ENCODE data around the gene ZNF839. TPM values are rescaled to one million over a fixed set of nuclear protein-coding genes. Genes with fewer than 3 reads are reported as not detected.
A peak's percentile ranks its signal among the peaks of the same experiment; 100 is the strongest.

ZNF839 gene
- total and polyA plus RNA-seq, 2 of the 4 experiments (the other 2 are of a cell fraction): 5.7 to 10.7 TPM

DNA sequence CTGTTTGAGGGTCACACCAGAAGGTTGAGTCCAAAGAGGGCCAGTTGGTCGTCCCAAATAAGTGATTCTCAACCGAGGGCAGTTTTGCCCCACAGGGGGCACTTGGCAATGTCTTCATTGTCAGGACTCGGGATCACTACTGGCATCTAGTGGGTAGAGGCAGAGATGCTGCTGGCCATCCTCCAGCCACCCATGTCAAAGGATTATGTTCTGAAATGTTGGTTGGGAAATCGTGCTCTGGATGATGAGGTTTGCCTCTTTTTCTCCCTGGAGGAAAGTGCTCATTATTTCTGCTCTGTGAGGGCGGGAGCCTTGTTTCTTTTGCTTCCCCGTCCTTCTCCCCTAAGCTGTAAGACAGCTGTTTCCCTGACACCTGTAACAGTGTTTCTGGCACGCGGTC lies 3.6 kb downstream of the ZNF839 start:
- WGBS, 2 experiments (ENCODE audit: extremely low coverage in 2 of 2, insufficient read length in 1 of 2): no CpG with 5 or more reads among the region's 8 CpGs

More for the DNA sequence above, 3.6 kb downstream of the ZNF839 start:
- Histone ChIP-seq H3K23ac (ENCODE audit: low read depth, low read length) (no peak overlapping the region), H3K4me1 (ENCODE audit: control insufficient read depth, insufficient read depth, low read length) (peaks cover 10% of the 10 kb centered on the region), H2BK15ac (ENCODE audit: low read depth, low read length) (no peak overlapping the region), H2BK20ac (ENCODE audit: low read depth, low read length) (no peak overlapping the region), H3K27ac (ENCODE audit: insufficient read depth, low read length) (no peak overlapping the region), H3K18ac (ENCODE audit: low read depth, low read length) (no peak overlapping the region), H2BK120ac (ENCODE audit: low read depth, low read length) (no peak overlapping the region), H3K4ac (ENCODE audit: low read depth, low read length) (no peak overlapping the region), H2BK5ac (ENCODE audit: low read depth, low read length, poor library complexity, severe bottlenecking) (no peak overlapping the region), H3K36me3 (ENCODE audit: control insufficient read depth, insufficient read depth, low read length) (peaks cover 5% of the 10 kb centered on the region; the same call in 1 of the 2 replicates), H3K27me3 (ENCODE audit: control insufficient read depth, insufficient read depth, low read length) (no peaks in the 10 kb centered on the region), H4K8ac (ENCODE audit: low read depth in 2 of 2, low read length in 2 of 2) (no peak overlapping the region), H4K20me1 (ENCODE audit: insufficient read depth, low read length) (no peaks in the 10 kb centered on the region), H3K9ac (ENCODE audit: low read depth, low read length) (no peak overlapping the region), H3K4me3 (ENCODE audit: insufficient read depth, low read depth, low read length) (no peak overlapping the region), H2AK9ac (replicated peaks; ENCODE audit: low read depth, low read length, poor library complexity) (no peak overlapping the region), H3K79me1 (ENCODE audit: low read depth in 1 of 2, low read length in 2 of 2) (peaks cover 14 to 35% of the 10 kb centered on the region in 2 experiments), H2AK5ac (ENCODE audit: low read depth, low read length) (peak overlapping the region; percentile 23; the same call in 1 of the 2 replicates), H3K9me3 (ENCODE audit: control insufficient read depth, insufficient read depth, low read length) (no peaks in the 10 kb centered on the region), H2AFZ (replicated peaks; ENCODE audit: low read length, poor library complexity) (no peak overlapping the region), H4K5ac (ENCODE audit: low read depth, low read length) (no peak overlapping the region), H3K4me2 (ENCODE audit: low read depth, low read length) (no peak overlapping the region), H3K14ac (replicated peaks; ENCODE audit: low read depth, low read length) (no peak overlapping the region), H4K91ac (ENCODE audit: insufficient read depth, low read depth, low read length) (no peak overlapping the region), H3K9me1 (ENCODE audit: insufficient read depth, low read length) (peaks cover 13% of the 10 kb centered on the region), H3K56ac (ENCODE audit: extremely low read depth, insufficient read depth, low read length) (no peak overlapping the region)
- DNase-seq (peak; percentile 81), ATAC-seq (ENCODE audit: low read depth) (peak; percentile 19)
- ChIA-PET CTCF (interaction anchor here (0.7 to 1.1 kb wide), 2 partner anchors 14 to 164 kb away, joined by 3 read pairs; no protein-coding TSS in a partner anchor), POLR2A (ENCODE audit: unreplicated experiment) (no interaction called here)
- in situ Hi-C loops (cut with MboI; ENCODE audit: low sequenced_read_pairs): loop anchor here (25.0 kb wide), 3 partner anchors 236 to 561 kb away; partner anchors contain the start of genes DYNC1H1, HSP90AA1 and PPP2R5C
- TF ChIP-seq MXI1 (IDR thresholded peaks at IDR 0.05; ENCODE audit: borderline replicate concordance, low read depth, low read length) (no peak), RFX5 (IDR thresholded peaks at IDR 0.05; ENCODE audit: low read depth, low read length) (no peak), RCOR1 (IDR thresholded peaks at IDR 0.05; ENCODE audit: insufficient replicate concordance, low read length) (no peak), CTCF (conservative IDR thresholded peaks at IDR 0.05; ENCODE audit: low read depth, low read length) (peak; percentile 77), NFE2L2 (IDR thresholded peaks at IDR 0.05; ENCODE audit: low read depth, low read length) (no peak), MAZ (IDR thresholded peaks at IDR 0.05; ENCODE audit: borderline replicate concordance, low read depth, low read length) (no peak), ELK1 (IDR thresholded peaks at IDR 0.05; ENCODE audit: borderline replicate concordance, low read depth, low read length) (no peak), RAD21 (IDR thresholded peaks at IDR 0.05; ENCODE audit: low read length) (peak; percentile 56), FOS (IDR thresholded peaks at IDR 0.05; ENCODE audit: low read depth, low read length) (no peak), BHLHE40 (IDR thresholded peaks at IDR 0.05; ENCODE audit: low read depth, low read length) (no peak), CHD1 (IDR thresholded peaks at IDR 0.05; ENCODE audit: low read depth, low read length) (no peak), POLR2A (IDR thresholded peaks at IDR 0.05; ENCODE audit: low read depth, low read length) (no peak), MAFK (IDR thresholded peaks at IDR 0.05; ENCODE audit: low read depth, low read length) (no peak), CEBPB (IDR thresholded peaks at IDR 0.05; ENCODE audit: low read depth, low read length) (peak; percentile 83), SMC3 (IDR thresholded peaks at IDR 0.05; ENCODE audit: low read depth, low read length) (peak; percentile 54)
- TF ChIP-seq, protein P1, sequence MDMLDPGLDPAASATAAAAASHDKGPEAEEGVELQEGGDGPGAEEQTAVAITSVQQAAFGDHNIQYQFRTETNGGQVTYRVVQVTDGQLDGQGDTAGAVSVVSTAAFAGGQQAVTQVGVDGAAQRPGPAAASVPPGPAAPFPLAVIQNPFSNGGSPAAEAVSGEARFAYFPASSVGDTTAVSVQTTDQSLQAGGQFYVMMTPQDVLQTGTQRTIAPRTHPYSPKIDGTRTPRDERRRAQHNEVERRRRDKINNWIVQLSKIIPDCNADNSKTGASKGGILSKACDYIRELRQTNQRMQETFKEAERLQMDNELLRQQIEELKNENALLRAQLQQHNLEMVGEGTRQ (IDR thresholded peaks at IDR 0.05; ENCODE audit: low read depth, low read length): no peak
- BruUV-seq (replicated peaks): no TSS peak
- intact Hi-C loops (cut with micrococcal nuclease): no loop called here
- dilution Hi-C loops (cut with HindIII; ENCODE audit: low sequenced_read_pairs, unreplicated experiment): no loop called here

Data from IMR-90 (cell line).